ENCODE measurements around the gene ZNF142.

Gene ZNF142

GRCh38 chr2:218655751-218656150 lies 3.7 kb downstream of the ZNF142 start:
- DNase-seq (ENCODE audit: low read depth), result no peak
- no peak overlapping the region for H3K4me3 ChIP-seq (ENCODE audit: low read depth, low read length)

- no peak overlapping the region for H3K4me3 ChIP-seq (ENCODE audit: low read depth, low read length)
- no peak for DNase-seq (ENCODE audit: low read depth)
Observed at GRCh38 chr2:218648787-218649100, 10.7 kb downstream of the ZNF142 start.

- DNase-seq (ENCODE audit: low read depth), result no peak
- H3K4me3 ChIP-seq (ENCODE audit: low read depth, low read length), result no peak overlapping the region
Observed at GRCh38 chr2:218648088-218648786, 11.2 kb downstream of the ZNF142 start.

GRCh38 chr2:218645126-218645525 lies 14.3 kb downstream of the ZNF142 start:
- peak; percentile 30 for DNase-seq (ENCODE audit: low read depth)

GRCh38 chr2:218644721-218645120 lies 14.7 kb downstream of the ZNF142 start:
- no peak overlapping the region for H3K4me3 ChIP-seq (ENCODE audit: low read depth, low read length)
- no peak for DNase-seq (ENCODE audit: low read depth)

More at GRCh38 chr2:218645126-218645525, 14.3 kb downstream of the ZNF142 start:
- no peak overlapping the region for H3K4me3 ChIP-seq (ENCODE audit: low read depth, low read length)

- H3K4me3 ChIP-seq (ENCODE audit: low read depth, low read length), result no peak overlapping the region
- no peak for DNase-seq (ENCODE audit: low read depth)
Observed at GRCh38 chr2:218643751-218644310, 15.6 kb downstream of the ZNF142 start.

GRCh38 chr2:218642786-218643185 lies 16.6 kb downstream of the ZNF142 start:
- H3K4me3 ChIP-seq (ENCODE audit: low read depth, low read length), result no peak overlapping the region
- no peak for DNase-seq (ENCODE audit: low read depth)

- no peak overlapping the region for H3K4me3 ChIP-seq (ENCODE audit: low read depth, low read length)
- DNase-seq (ENCODE audit: low read depth), result no peak
Observed at GRCh38 chr2:218642121-218642656, 17.2 kb downstream of the ZNF142 start.

- H3K4me3 ChIP-seq (ENCODE audit: low read depth, low read length), result no peak overlapping the region
- DNase-seq (ENCODE audit: low read depth), result no peak
Observed at GRCh38 chr2:218638372-218638771, 21.1 kb downstream of the ZNF142 start.

- no peak for DNase-seq (ENCODE audit: low read depth)
- no peak overlapping the region for H3K4me3 ChIP-seq (ENCODE audit: low read depth, low read length)
Observed at GRCh38 chr2:218635719-218636118, 23.7 kb downstream of the ZNF142 start.

GRCh38 chr2:218631837-218632236 lies 27.6 kb downstream of the ZNF142 start:
- H3K4me3 ChIP-seq (ENCODE audit: low read depth, low read length), result no peak overlapping the region
- peak; percentile 9 for DNase-seq (ENCODE audit: low read depth)

GRCh38 chr2:218627939-218628338 lies 31.5 kb downstream of the ZNF142 start:
- no peak overlapping the region for H3K4me3 ChIP-seq (ENCODE audit: low read depth, low read length)
- DNase-seq (ENCODE audit: low read depth), result no peak

- DNase-seq (ENCODE audit: low read depth), result no peak
- no peak overlapping the region for H3K4me3 ChIP-seq (ENCODE audit: low read depth, low read length)
Observed at GRCh38 chr2:218626369-218626768, 33.1 kb downstream of the ZNF142 start.

- H3K4me3 ChIP-seq (ENCODE audit: low read depth, low read length), result no peak overlapping the region
- DNase-seq (ENCODE audit: low read depth), result no peak
Observed at GRCh38 chr2:218623366-218623705, 36.1 kb downstream of the ZNF142 start.

GRCh38 chr2:218622606-218623365 lies 36.6 kb downstream of the ZNF142 start:
- no peak overlapping the region for H3K4me3 ChIP-seq (ENCODE audit: low read depth, low read length)
- no peak for DNase-seq (ENCODE audit: low read depth)

- no peak overlapping the region for H3K4me3 ChIP-seq (ENCODE audit: low read depth, low read length)
- DNase-seq (ENCODE audit: low read depth), result no peak
Observed at GRCh38 chr2:218621007-218621406, 38.4 kb downstream of the ZNF142 start.

- DNase-seq (ENCODE audit: low read depth), result no peak
- no peak overlapping the region for H3K4me3 ChIP-seq (ENCODE audit: low read depth, low read length)
Observed at GRCh38 chr2:218618102-218618860, 41.1 kb downstream of the ZNF142 start.

- no peak for DNase-seq (ENCODE audit: low read depth)
- H3K4me3 ChIP-seq (ENCODE audit: low read depth, low read length), result no peak overlapping the region
Observed at GRCh38 chr2:218615868-218616315, 43.5 kb downstream of the ZNF142 start.

GRCh38 chr2:218607436-218608115 lies 51.8 kb downstream of the ZNF142 start, which contains the start of gene PLCD4:
Gene PLCD4 (plus strand): TSS chr2:218607899. CDS start chr2:218615740, 7,841 bp downstream.
- DNase-seq (ENCODE audit: low read depth), result peak; percentile 83
- peak within 1 kb of the TSS; percentile 41 for H3K4me3 ChIP-seq (ENCODE audit: low read depth, low read length)

All from skeletal muscle cell (primary cell).